Ovary (tissue), 10 donors: ENCODE data around the gene PITPNB. TPM values are rescaled to one million over a fixed set of nuclear protein-coding genes. Genes with fewer than 3 reads are reported as not detected.

Experiments
- DNase-seq, 5 donors: peaks; one replicate each; pipeline ENCODE4 v3.0.0-alpha.2; 2019 to 2020
- H3K27ac ChIP-seq, 2 donors: fragments of 200-600 bp; one replicate each; pipeline versions ENCODE4 v1.5.1 to v1.8.0; 2019 to 2022
- H3K27me3 ChIP-seq: fragments of 200-600 bp; one replicate; pipeline ENCODE4 v1.8.0; 2022
- H3K36me3 ChIP-seq: fragments of 200-600 bp; sonication (generic); one replicate; pipeline ENCODE4 v1.5.1; 2019
- H3K4me1 ChIP-seq: one replicate; pipeline ENCODE4 v1.8.1; 2013; ENCODE audit warnings: mild to moderate bottlenecking, moderate library complexity; ENCODE audit not compliant: insufficient read depth
- H3K4me3 ChIP-seq: fragments of 200-600 bp; sonication (generic); one replicate; pipeline ENCODE4 v1.5.1; 2017
- H3K9me3 ChIP-seq, 2 donors: fragments of 200-600 bp in 1 of 2; sonication (generic) in 1 of 2; one replicate each; pipeline versions ENCODE4 v1.5.1 to v1.8.1; 2013 to 2019; ENCODE audit warnings: mild to moderate bottlenecking in 1 of 2, moderate library complexity in 1 of 2
- EP300 ChIP-seq: sonication (generic); formaldehyde crosslinking; IDR thresholded peaks from one replicate; pipeline ENCODE4 v1.6.1; 2017; ENCODE audit warnings: antibody characterized with exemption
- POLR2A ChIP-seq: fragments of 450-650 bp; IDR thresholded peaks from one replicate; pipeline ENCODE4 v1.6.1; 2017; ENCODE audit warnings: antibody characterized with exemption, mild to moderate bottlenecking, moderate library complexity
- WGBS, 3 donors: extraction: QIAGEN DNeasy Blood & Tissue Kit in 1 of 3; methylation state at CpG; one replicate each; pipeline versions ENCODE4 v1.1.5 to v1.1.7; 2013 to 2017; 5-methylcytosine and 5-hydroxymethylcytosine counted together
- intact Hi-C, 4 donors: fragments of 100-400 bp; cut with DNase I; formaldehyde crosslinking; loops; one replicate each; pipeline versions ENCODE4 v1.11.0 to v1.15.1; 2022 to 2023
- long read RNA-seq, 3 donors: library from polyadenylated mRNA in 2 of 3; unstranded in 2 of 3; transcript quantifications; one replicate each; pipeline ENCODE4 v2.0.0 and lab custom pipeline, GENCODE V29; 2021 to 2026
- polyA plus RNA-seq, 2 donors: library from polyadenylated mRNA; stranded (reverse); fragments of 200-250 nt in 1 of 2; fragments of 350-450 nt in 1 of 2; fragmentation: Illumina TruSeq in 1 of 2; extraction: RNeasy Lipid Tissue Mini Kit (QIAGEN cat#74804) in 1 of 2; gene quantifications; one replicate each; pipeline ENCODE4 v1.2.3, GENCODE V29; 2013 to 2014
- total RNA-seq, 7 donors: library from RNA; depleted of rRNA in 2 of 7; stranded (reverse); fragments of >200 nt in 2 of 7; fragmentation: NEBNext Ultra II Directional in 3 of 7; extraction: Animal tissue kit (Norgen Biotek cat#: 25700) in 3 of 7; gene quantifications; one replicate each; pipeline versions ENCODE4 v1.1.0 to v1.2.4, GENCODE V29; 2016 to 2023
- TF ChIP-seq, protein P1 (sequence below), 3 donors: fragments of 450-650 bp in 2 of 3; fragments of 200-600 bp in 1 of 3; IDR thresholded peaks; one replicate each; pipeline versions ENCODE4 v1.5.1 to v1.8.0; 2016 to 2022; ENCODE audit warnings: antibody characterized with exemption in 3 of 3, mild to moderate bottlenecking in 1 of 3
- donor health status: DM: no; HTN: no; CAD: no; lungs with moderate emphysema.
- donor health status: DM: no; HTN: no; CAD: no.
- donor health status: Bipolar disorder and iron deficiency.
- donor health status: DM: yes; HTN: yes; CAD: no.
- donor health status: DM: no; HTN: no; CAD: no.
- donor health status: DM: yes; HTN: yes; CAD: no.

The PITPNB gene
- total RNA-seq (10 to 100 TPM; 36.1 to 70.3 (median 60.9) TPM), polyA plus RNA-seq (10 to 100 TPM; 26.6 to 77.2 TPM)
- long read RNA-seq, donor 1, partial matches to known transcripts = 4 of 60 reads
- long read RNA-seq, donor 1, other reads (novel, unspliced or antisense) = 52 of 60 reads
- long read RNA-seq, donor 2, partial matches to known transcripts = 9 of 29 reads
- long read RNA-seq, donor 2, other reads (novel, unspliced or antisense) = 18 of 29 reads
- long read RNA-seq, donor 3, transcript PITPNB-208 (3 exons, 766 nt) = major isoform, 6 of 121 reads
- long read RNA-seq, donor 3, partial matches to known transcripts = 4 of 121 reads
- long read RNA-seq, donor 3, other reads (novel, unspliced or antisense) = 111 of 121 reads

DNA sequence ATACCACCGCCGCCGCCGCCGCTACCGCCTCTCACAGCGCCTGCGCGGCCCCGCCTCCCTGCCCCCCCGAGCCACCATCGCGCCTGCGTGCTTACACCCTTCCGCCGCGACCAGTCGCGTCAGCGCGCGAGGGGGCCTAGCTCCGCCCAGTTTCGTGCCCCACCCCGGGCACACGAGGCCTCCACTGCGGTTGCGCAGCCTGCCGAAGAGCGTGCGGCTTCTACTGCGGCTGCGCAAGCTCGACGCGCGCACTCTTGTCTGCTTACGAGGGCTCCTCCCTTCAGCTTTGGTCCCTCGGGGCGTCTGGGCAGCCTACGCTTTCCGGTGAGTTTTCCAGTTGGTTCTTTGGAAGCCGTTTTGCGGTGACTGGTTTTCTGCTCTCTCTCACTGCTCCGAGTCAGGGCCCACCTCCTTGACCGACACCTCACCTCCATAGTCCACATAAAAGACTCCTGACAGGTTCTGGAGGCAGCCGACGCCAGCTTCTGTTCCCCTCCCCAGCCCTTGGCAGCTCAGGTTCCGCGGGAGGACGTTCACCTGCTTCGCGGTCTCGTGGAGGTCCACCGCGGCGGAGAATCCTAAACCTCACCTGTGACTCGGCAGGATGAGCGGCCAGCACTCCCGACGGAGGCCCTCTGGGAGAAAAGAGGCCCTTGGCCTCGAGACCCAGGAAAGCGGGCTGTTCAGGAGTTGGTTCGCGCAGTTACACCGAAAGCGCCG is at the start of gene PITPNB:
Gene PITPNB, minus strand, starts transcription at position 35 of the 720 bp plus-strand sequence. CDS start 65 bp downstream, outside the sequence.
- 1% methylated on average over 65 to 68 of the region's 68 CpGs for WGBS, 3 donors
- intact Hi-C loops = no loop called here
- peak; percentile 85 for TF ChIP-seq POLR2A
- TF ChIP-seq EP300 = no peak
- TF ChIP-seq, protein P1, sequence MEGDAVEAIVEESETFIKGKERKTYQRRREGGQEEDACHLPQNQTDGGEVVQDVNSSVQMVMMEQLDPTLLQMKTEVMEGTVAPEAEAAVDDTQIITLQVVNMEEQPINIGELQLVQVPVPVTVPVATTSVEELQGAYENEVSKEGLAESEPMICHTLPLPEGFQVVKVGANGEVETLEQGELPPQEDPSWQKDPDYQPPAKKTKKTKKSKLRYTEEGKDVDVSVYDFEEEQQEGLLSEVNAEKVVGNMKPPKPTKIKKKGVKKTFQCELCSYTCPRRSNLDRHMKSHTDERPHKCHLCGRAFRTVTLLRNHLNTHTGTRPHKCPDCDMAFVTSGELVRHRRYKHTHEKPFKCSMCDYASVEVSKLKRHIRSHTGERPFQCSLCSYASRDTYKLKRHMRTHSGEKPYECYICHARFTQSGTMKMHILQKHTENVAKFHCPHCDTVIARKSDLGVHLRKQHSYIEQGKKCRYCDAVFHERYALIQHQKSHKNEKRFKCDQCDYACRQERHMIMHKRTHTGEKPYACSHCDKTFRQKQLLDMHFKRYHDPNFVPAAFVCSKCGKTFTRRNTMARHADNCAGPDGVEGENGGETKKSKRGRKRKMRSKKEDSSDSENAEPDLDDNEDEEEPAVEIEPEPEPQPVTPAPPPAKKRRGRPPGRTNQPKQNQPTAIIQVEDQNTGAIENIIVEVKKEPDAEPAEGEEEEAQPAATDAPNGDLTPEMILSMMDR (IDR thresholded peaks at IDR 0.05) = no peak
- Histone ChIP-seq H3K9me3 (no peaks in the 10 kb centered on the region), H3K4me1 (peaks cover 6% of the 10 kb centered on the region), H3K27ac (peak within 1 kb of the TSS; percentile 87 to 93), H3K27me3 (no peaks in the 10 kb centered on the region), H3K4me3 (peak within 1 kb of the TSS; percentile 93), H3K36me3 (no peaks in the 10 kb centered on the region)
- peak; percentile 98 to 100 (median 99) for DNase-seq

DNA sequence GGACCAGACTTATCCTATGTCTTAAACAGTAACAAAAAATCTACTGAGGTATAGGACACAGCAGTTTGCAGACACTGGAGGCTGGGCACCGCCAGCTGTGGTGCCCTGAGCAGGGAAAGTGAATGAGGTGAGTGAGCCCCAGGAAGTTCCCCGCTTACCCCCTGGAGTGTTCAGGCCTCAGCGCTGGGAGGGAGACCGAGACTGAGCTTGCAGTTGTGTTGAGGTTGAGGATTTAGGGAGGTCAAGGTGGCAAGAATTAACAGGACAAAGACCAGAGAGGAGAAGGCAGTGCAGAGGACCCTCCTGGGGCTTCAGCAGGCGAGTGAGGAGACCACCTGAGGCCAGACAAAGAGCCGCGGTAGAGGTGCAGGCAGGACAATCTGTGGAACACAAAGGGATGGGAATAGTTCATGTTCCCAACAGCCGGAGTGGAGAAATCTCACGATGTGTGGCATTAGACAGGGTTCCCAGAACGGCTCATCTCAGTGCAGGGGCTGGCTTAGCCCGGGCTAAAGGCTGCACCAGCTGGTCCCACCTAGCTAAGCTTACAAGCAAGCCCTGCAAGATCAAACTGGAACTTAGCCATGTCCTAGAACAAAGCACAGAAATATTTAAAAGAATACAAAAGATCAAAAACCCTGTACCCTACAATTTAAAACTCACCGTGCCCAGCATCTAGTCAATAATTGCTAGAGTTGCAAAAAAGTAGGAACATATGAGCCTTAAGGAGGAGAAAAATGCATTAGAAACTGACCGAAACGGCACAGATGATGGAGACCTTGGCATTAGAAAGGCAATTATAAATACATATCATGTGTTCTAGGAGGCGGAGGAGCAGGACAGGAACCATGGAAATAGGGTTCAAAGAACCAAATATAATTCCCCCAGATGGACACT is 47.4 kb upstream of the PITPNB start:
- no peak for DNase-seq
- no peaks in the 10 kb centered on the region for H3K27me3 ChIP-seq
- WGBS, 3 donors = 90 to 93% (median 90%) methylated on average over 15 of the region's 15 CpGs
- H3K27ac ChIP-seq = no peak overlapping the region
- intact Hi-C loops = no loop called here
- H3K4me3 ChIP-seq = no peak overlapping the region
- TF ChIP-seq POLR2A (no peak), EP300 (no peak)
- TF ChIP-seq, protein P1 (IDR thresholded peaks at IDR 0.05) = no peak
- no peaks in the 10 kb centered on the region for H3K9me3 ChIP-seq
- H3K4me1 ChIP-seq = peaks cover 5% of the 10 kb centered on the region
- H3K36me3 ChIP-seq = no peaks in the 10 kb centered on the region

DNA sequence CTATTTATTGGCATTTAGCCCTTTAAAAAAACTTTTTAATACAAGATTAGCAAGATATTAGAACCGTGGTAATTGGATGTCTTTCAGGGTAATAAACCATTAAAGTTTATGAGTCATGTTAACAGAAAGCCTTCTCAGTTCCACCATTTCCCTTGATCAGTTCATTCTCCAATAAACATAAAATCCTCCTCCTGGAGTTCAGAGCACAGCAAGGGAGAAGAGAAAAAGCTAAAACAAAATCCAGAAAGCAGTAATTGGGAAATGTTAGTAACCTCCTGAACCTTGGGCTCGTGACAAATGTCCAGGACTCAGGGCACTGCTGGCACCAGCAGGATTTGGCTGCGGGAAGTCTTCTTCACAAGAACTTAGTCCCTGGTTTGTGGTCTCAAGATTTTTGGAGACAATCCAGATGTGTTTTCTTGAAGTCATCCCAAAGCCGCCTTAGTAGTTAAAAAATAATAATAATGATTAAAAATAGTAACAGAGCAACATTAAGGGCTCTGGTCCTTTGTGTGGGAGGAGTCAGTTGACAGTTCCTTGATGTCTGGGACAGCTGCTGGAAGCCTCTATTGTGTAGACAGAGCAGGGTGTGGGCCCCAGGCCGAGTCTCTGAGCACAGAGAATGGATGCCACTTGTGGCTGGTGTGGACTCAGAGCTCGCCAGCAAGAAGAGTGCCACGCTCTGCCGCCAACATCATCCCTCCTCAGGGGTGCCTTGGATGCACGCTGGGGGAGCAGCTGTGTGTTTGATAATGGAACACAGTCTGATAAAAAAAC is 43.4 kb upstream of the PITPNB start:
- Histone ChIP-seq H3K4me1 (peaks cover 7% of the 10 kb centered on the region), H3K36me3 (no peaks in the 10 kb centered on the region), H3K4me3 (no peak overlapping the region), H3K27ac (peak overlapping the region in 1 of 2 donors; percentile 26), H3K9me3 (no peaks in the 10 kb centered on the region), H3K27me3 (no peaks in the 10 kb centered on the region)
- DNase-seq = no peak
- no peak for TF ChIP-seq EP300
- TF ChIP-seq POLR2A = no peak
- TF ChIP-seq, protein P1 (IDR thresholded peaks at IDR 0.05) = no peak
- 47 to 57% (median 49%) methylated on average over 9 of the region's 9 CpGs for WGBS, 3 donors
- intact Hi-C loops = no loop called here

DNA sequence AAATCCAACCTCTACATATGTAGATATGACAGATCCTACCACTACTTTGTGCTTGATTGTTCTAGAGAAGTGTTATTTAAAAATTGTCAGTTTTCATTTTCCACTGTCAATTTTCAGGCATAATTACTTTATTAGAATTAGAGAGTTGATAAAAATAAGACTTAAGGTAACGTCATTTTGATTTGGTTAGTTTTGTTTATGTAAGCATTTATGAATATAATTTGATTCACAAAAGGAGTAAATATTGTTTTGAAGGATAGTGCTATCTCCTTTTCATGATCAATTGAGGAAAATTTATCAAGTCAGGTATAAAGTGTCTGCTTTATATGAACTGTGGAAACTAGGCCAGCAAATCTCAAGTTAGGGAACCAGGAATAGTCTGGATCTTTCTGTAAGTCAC is 42.6 kb upstream of the PITPNB start:
- intact Hi-C loops = no loop called here

More for the DNA sequence above, 42.6 kb upstream of the PITPNB start:
- no peak overlapping the region for H3K27ac ChIP-seq
- no peaks in the 10 kb centered on the region for H3K36me3 ChIP-seq
- H3K4me1 ChIP-seq = peaks cover 7% of the 10 kb centered on the region
- no peaks in the 10 kb centered on the region for H3K9me3 ChIP-seq
- H3K4me3 ChIP-seq = no peak overlapping the region
- 70 to 79% (median 70%) methylated on average over 1 of the region's 1 CpG for WGBS, 3 donors
- TF ChIP-seq EP300 = no peak
- TF ChIP-seq, protein P1 (IDR thresholded peaks at IDR 0.05) = no peak
- TF ChIP-seq POLR2A = no peak
- no peaks in the 10 kb centered on the region for H3K27me3 ChIP-seq
- no peak for DNase-seq
